ENCODE data around the gene MRTFA. TPM values are rescaled to one million over a fixed set of nuclear protein-coding genes. Genes with fewer than 3 reads are reported as not detected.

The MRTFA gene
- total RNA-seq, 1 donor from 2014 or later: 53.0 TPM

DNA sequence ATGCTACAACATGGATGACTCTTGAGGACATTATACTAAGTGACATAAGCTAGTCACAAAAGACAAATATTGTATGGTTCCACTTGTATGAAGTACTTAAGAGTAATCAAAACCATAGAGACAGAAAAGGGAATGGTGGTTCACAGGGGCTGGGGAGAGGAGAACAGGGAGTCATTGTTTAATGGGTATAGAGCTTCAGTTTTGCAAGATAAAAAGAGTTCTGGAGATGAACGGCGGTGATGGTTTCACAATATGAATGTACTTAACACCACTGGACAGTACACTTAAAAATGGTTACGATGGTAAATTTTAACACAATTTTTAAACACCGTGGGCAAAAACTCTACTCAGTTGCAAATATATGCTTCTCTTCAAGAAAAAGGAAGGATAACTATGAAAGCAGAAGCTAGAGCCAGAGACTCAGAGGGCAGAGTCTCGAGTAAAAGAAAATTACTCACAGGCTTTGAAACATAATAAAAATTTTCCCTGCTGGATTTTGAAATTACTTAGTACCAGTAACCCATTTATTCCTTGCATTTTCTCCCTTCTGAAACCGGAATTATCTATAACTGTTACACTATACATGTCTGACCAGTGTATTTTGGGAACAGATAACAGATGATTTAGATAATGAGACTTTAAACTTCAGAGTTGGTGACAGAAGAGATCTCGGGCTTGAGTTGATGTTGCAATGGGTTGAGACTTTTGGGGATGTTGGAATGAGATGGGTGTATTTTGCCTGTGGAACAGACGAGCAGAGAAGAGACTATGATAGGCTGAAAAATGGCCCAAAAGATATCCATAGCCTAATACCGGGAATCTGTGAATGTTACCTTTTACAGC lies 15.0 kb downstream of the MRTFA start:
- Histone ChIP-seq H3K27me3 (ENCODE audit: control insufficient read depth, insufficient read depth, low read length) (no peaks in the 10 kb centered on the region), H3K4me3 (ENCODE audit: low read depth, low read length) (no peak overlapping the region), H3K36me3 (ENCODE audit: control insufficient read depth, insufficient read depth, low read length) (no peaks in the 10 kb centered on the region)
- TF ChIP-seq, protein P1, sequence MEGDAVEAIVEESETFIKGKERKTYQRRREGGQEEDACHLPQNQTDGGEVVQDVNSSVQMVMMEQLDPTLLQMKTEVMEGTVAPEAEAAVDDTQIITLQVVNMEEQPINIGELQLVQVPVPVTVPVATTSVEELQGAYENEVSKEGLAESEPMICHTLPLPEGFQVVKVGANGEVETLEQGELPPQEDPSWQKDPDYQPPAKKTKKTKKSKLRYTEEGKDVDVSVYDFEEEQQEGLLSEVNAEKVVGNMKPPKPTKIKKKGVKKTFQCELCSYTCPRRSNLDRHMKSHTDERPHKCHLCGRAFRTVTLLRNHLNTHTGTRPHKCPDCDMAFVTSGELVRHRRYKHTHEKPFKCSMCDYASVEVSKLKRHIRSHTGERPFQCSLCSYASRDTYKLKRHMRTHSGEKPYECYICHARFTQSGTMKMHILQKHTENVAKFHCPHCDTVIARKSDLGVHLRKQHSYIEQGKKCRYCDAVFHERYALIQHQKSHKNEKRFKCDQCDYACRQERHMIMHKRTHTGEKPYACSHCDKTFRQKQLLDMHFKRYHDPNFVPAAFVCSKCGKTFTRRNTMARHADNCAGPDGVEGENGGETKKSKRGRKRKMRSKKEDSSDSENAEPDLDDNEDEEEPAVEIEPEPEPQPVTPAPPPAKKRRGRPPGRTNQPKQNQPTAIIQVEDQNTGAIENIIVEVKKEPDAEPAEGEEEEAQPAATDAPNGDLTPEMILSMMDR (IDR thresholded peaks at IDR 0.05; ENCODE audit: insufficient read depth, low read length, poor library complexity, severe bottlenecking): no peak
- DNase-seq (ENCODE audit: low read depth): no peak

DNA sequence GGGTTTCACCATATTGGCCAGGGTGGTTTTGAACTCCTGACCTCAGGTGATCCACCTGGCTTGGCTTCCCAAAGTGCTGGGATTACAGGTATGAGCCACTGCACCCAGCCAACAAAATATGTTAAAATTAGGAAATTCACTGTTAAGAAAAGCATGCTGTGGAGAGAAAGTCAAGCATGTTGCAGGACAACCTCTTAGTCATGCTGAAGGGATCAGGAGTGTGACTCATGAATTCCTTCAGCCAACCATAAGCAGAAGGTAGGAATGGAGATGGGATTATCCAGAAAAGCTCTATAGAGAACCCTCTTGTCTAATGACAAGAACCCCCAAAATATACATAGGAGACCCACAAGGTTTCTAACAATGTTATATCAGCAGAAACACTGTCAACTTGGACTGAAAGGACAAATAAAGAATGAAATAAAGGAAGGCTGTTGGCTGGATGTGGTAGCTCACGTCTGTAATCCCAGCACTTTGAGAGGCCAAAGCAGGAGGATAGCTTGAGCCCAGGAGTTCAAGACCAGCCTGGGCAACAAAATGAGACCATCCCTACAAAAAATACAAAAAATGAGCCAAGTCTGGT lies 16.0 kb downstream of the MRTFA start:
- no peaks in the 10 kb centered on the region for H3K27me3 ChIP-seq (ENCODE audit: control insufficient read depth, insufficient read depth, low read length)
- no peaks in the 10 kb centered on the region for H3K36me3 ChIP-seq (ENCODE audit: control insufficient read depth, insufficient read depth, low read length)
- DNase-seq (ENCODE audit: low read depth): peak; percentile 34
- H3K4me3 ChIP-seq (ENCODE audit: low read depth, low read length): no peak overlapping the region
- TF ChIP-seq, protein P1 (IDR thresholded peaks at IDR 0.05; ENCODE audit: insufficient read depth, low read length, poor library complexity, severe bottlenecking): no peak

DNA sequence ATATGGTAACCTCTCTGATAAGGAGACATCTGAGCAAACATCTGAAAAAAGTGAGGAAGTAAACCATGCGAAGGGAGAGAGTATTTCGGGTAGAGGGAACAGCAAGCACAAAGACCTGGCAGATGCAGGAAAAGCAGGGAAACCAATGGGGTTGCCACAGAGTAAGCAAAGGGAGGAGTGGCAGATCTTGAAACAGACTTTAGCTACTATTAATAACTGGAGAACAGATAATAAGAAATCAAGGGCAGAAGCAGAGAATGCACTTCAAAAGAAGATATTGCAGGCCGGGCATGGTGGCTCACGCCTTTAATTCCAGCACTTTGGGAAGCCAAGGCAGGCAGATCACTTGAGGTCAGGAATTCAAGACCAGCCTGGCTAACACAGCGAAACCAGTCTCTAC lies 18.1 kb downstream of the MRTFA start:
- TF ChIP-seq, protein P1 (IDR thresholded peaks at IDR 0.05; ENCODE audit: insufficient read depth, low read length, poor library complexity, severe bottlenecking): no peak
- no peaks in the 10 kb centered on the region for H3K36me3 ChIP-seq (ENCODE audit: control insufficient read depth, insufficient read depth, low read length)
- no peak overlapping the region for H3K4me3 ChIP-seq (ENCODE audit: low read depth, low read length)
- DNase-seq (ENCODE audit: low read depth): no peak
- H3K27me3 ChIP-seq (ENCODE audit: control insufficient read depth, insufficient read depth, low read length): no peaks in the 10 kb centered on the region

DNA sequence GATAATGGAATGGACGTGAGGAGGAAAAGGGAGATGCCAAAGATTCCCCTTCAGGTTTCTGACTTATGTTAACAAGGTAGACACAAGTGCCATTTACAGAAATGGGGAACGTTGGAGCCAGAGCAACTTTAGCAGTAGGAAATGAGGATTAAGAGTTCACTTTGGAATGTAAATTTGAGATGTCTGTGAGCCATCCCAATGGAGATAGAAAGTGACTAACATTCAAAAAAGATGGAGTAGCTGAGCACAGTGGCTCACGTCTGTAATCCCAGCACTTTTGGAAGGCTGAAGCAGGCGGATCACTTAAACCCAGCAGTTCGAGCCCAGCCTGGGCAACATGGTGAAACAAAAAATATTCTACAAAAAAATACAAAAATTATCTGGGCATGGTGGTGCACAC lies 19.9 kb downstream of the MRTFA start:
- no peak for DNase-seq (ENCODE audit: low read depth)
- TF ChIP-seq, protein P1 (IDR thresholded peaks at IDR 0.05; ENCODE audit: insufficient read depth, low read length, poor library complexity, severe bottlenecking): no peak
- H3K36me3 ChIP-seq (ENCODE audit: control insufficient read depth, insufficient read depth, low read length): no peaks in the 10 kb centered on the region
- H3K4me3 ChIP-seq (ENCODE audit: low read depth, low read length): no peak overlapping the region
- no peaks in the 10 kb centered on the region for H3K27me3 ChIP-seq (ENCODE audit: control insufficient read depth, insufficient read depth, low read length)

DNA sequence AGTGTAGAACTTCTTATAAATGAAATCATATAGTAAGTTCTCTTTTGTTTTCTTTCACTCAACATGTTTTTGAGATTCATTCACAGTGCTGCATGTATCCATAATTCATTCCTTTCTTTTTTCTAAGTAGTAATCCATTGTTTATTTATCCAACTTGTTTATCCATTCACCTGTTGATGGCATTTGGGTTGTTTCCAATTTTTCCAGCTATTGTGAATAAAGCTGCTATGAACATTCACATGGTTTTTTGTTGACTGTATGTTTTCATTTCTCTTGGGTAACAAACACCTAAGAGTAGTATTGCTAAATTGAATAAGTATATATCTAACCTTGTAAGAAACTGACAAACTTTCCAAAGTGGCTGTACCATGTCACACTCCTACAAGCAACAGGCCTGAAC lies 23.5 kb downstream of the MRTFA start:
- no peak for DNase-seq (ENCODE audit: low read depth)

More for the DNA sequence above, 23.5 kb downstream of the MRTFA start:
- Histone ChIP-seq H3K4me3 (ENCODE audit: low read depth, low read length) (no peak overlapping the region), H3K36me3 (ENCODE audit: control insufficient read depth, insufficient read depth, low read length) (no peaks in the 10 kb centered on the region), H3K27me3 (ENCODE audit: control insufficient read depth, insufficient read depth, low read length) (no peaks in the 10 kb centered on the region)
- TF ChIP-seq, protein P1 (IDR thresholded peaks at IDR 0.05; ENCODE audit: insufficient read depth, low read length, poor library complexity, severe bottlenecking): no peak

Measured in kidney epithelial cell (primary cell).